Measurements from ENCODE around the gene ANKRD44. TPM values are rescaled to one million over a fixed set of nuclear protein-coding genes. Genes with fewer than 3 reads are reported as not detected.
A peak's percentile ranks its signal among the peaks of the same experiment; 100 is the strongest.

ANKRD44 gene
- total RNA-seq, 2 donors from 2014 or later: 7.0 to 7.9 TPM

- Histone ChIP-seq H3K27ac (no peak overlapping the region), H3K4me3 (no peak overlapping the region), H3K4me1 (no peaks in the 10 kb centered on the region), H3K9ac (ENCODE audit: low read depth in 2 of 2, low read length in 2 of 2) (no peak overlapping the region), H3K9me3 (no peaks in the 10 kb centered on the region), H3K36me3 (no peaks in the 10 kb centered on the region), H3K27me3 (no peaks in the 10 kb centered on the region)
- intact Hi-C loops (cut with DNase I): no loop called here
- no peak for DNase-seq
- TF ChIP-seq CTCF (IDR thresholded peaks at IDR 0.05): no peak
These were observed 255.5 kb downstream of the ANKRD44 start for GRCh38 chr2:197055045-197055444.

- TF ChIP-seq CTCF (IDR thresholded peaks at IDR 0.05): no peak
- H3K9me3 ChIP-seq: no peaks in the 10 kb centered on the region
- H3K27ac ChIP-seq: no peak overlapping the region
- H3K4me3 ChIP-seq: no peak overlapping the region
- no peaks in the 10 kb centered on the region for H3K4me1 ChIP-seq
- H3K36me3 ChIP-seq: no peaks in the 10 kb centered on the region
- no peak for DNase-seq
- no peak overlapping the region for H3K9ac ChIP-seq (ENCODE audit: low read depth in 2 of 2, low read length in 2 of 2)
- no peaks in the 10 kb centered on the region for H3K27me3 ChIP-seq
- intact Hi-C loops (cut with DNase I): no loop called here
These were observed 256.1 kb downstream of the ANKRD44 start for GRCh38 chr2:197054437-197054836.

GRCh38 chr2:197052356-197052755 lies 258.2 kb downstream of the ANKRD44 start:
- Histone ChIP-seq H3K27ac (no peak overlapping the region), H3K4me1 (no peaks in the 10 kb centered on the region), H3K27me3 (no peaks in the 10 kb centered on the region), H3K9me3 (no peaks in the 10 kb centered on the region), H3K9ac (ENCODE audit: low read depth in 2 of 2, low read length in 2 of 2) (no peak overlapping the region), H3K36me3 (no peaks in the 10 kb centered on the region), H3K4me3 (no peak overlapping the region)
- intact Hi-C loops (cut with DNase I): no loop called here
- DNase-seq: no peak
- TF ChIP-seq CTCF (IDR thresholded peaks at IDR 0.05): no peak

- H3K36me3 ChIP-seq: no peaks in the 10 kb centered on the region
- no peaks in the 10 kb centered on the region for H3K27me3 ChIP-seq
- H3K4me3 ChIP-seq: no peak overlapping the region
- no peak for TF ChIP-seq CTCF (IDR thresholded peaks at IDR 0.05)
- H3K27ac ChIP-seq: peak overlapping the region; percentile 5
- no peaks in the 10 kb centered on the region for H3K4me1 ChIP-seq
- no peaks in the 10 kb centered on the region for H3K9me3 ChIP-seq
- no peak overlapping the region for H3K9ac ChIP-seq (ENCODE audit: low read depth in 2 of 2, low read length in 2 of 2)
- intact Hi-C loops (cut with DNase I): no loop called here
- DNase-seq: no peak
These were observed 265.5 kb downstream of the ANKRD44 start for GRCh38 chr2:197045115-197045514.

- no peaks in the 10 kb centered on the region for H3K9me3 ChIP-seq
- DNase-seq: no peak
- H3K4me3 ChIP-seq: no peak overlapping the region
- TF ChIP-seq CTCF (IDR thresholded peaks at IDR 0.05): no peak
- H3K9ac ChIP-seq (ENCODE audit: low read depth in 2 of 2, low read length in 2 of 2): no peak overlapping the region
- H3K27me3 ChIP-seq: no peaks in the 10 kb centered on the region
- no peaks in the 10 kb centered on the region for H3K36me3 ChIP-seq
- intact Hi-C loops (cut with DNase I): no loop called here
- no peaks in the 10 kb centered on the region for H3K4me1 ChIP-seq
- H3K27ac ChIP-seq: no peak overlapping the region
These were observed 267.8 kb downstream of the ANKRD44 start for GRCh38 chr2:197042739-197043196.

Data from colonic mucosa (tissue), 4 donors.